Choroid plexus epithelial cell (primary cell): ENCODE data around the gene MAP3K4.
"Not testable (repeated sequence)": the region's sequence is repeated elsewhere in the genome, so short reads cannot be mapped to it uniquely, and the experiment has no call there.

Experiments used
- DNase-seq: peaks from one replicate; pipeline ENCODE4 v3.0.0-alpha.2; 2010; ENCODE audit warnings: low read depth
- H3K4me3 ChIP-seq: 2 replicates; pipeline ENCODE4 v1.5.1; 2011; ENCODE audit warnings: low read depth, mild to moderate bottlenecking, control low read depth, low read length, moderate library complexity
- CTCF ChIP-seq: conservative IDR thresholded peaks from 2 replicates; pipeline ENCODE4 v1.5.1; 2011; ENCODE audit warnings: low read depth, mild to moderate bottlenecking, control low read depth, inconsistent platforms, low read length, moderate library complexity

MAP3K4 gene

GRCh38 chr6:161115468-161115867, 123.9 kb downstream of the MAP3K4 start:
- no peak for DNase-seq
- no peak overlapping the region for H3K4me3 ChIP-seq
- no peak for TF ChIP-seq CTCF

- H3K4me3 ChIP-seq: no peak overlapping the region
- TF ChIP-seq CTCF: no peak
- DNase-seq: no peak
These were observed 125.0 kb downstream of the MAP3K4 start for GRCh38 chr6:161116554-161116953.

- no peak for DNase-seq
- no peak overlapping the region for H3K4me3 ChIP-seq
- TF ChIP-seq CTCF: no peak
These were observed 125.7 kb downstream of the MAP3K4 start for GRCh38 chr6:161117308-161117707.

- DNase-seq: no peak
- no peak for TF ChIP-seq CTCF
- H3K4me3 ChIP-seq: no peak overlapping the region
These were observed 126.4 kb downstream of the MAP3K4 start for GRCh38 chr6:161117942-161118341.

GRCh38 chr6:161123319-161123718, 131.8 kb downstream of the MAP3K4 start:
- not testable (repeated sequence) for DNase-seq, H3K4me3 ChIP-seq

- no peak for TF ChIP-seq CTCF
- no peak for DNase-seq
- no peak overlapping the region for H3K4me3 ChIP-seq
These were observed 134.0 kb downstream of the MAP3K4 start for GRCh38 chr6:161125591-161125990.

- no peak for DNase-seq
- H3K4me3 ChIP-seq: no peak overlapping the region
- TF ChIP-seq CTCF: no peak
These were observed 135.6 kb downstream of the MAP3K4 start for GRCh38 chr6:161127071-161127740.

GRCh38 chr6:161128230-161128629, 136.7 kb downstream of the MAP3K4 start:
- DNase-seq: no peak
- H3K4me3 ChIP-seq: no peak overlapping the region
- TF ChIP-seq CTCF: no peak
